Measurements from ENCODE around the gene BTF3. TPM values are rescaled to one million over a fixed set of nuclear protein-coding genes. Genes with fewer than 3 reads are reported as not detected.
"Not testable (repeated sequence)": the region's sequence is repeated elsewhere in the genome, so short reads cannot be mapped to it uniquely, and the experiment has no call there.

BTF3 gene
- total and polyA plus RNA-seq, 4 donors: 393 to 1,015 (median 568) TPM

DNA sequence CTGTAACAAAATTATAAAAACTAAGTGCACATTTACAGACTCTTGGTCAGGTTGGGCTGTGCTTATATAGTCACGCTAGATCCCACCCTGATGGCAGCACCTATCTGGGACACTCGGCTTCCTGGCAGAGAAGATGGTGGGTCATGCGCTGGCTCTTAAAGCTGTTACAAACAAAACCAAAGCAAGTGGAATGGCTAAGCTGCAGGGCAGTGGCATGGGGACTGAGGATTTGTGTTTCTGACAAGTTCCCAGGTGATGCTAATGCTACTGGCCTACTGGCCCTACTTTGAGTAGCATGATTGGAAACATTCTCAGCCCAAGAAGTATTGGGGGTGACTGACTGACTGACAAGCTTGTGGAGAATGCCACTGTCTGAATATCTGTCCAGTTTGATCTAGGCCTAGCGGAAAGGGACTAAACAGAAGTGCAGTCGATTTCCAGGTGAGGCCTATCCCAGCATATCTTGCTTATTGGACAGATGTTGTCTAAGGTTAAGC lies 8.3 kb downstream of the BTF3 start:
- Histone ChIP-seq H3K27ac (ENCODE audit: low read depth in 1 of 2, low read length in 2 of 2) (no peak overlapping the region), H3K27me3 (ENCODE audit: control insufficient read depth in 1 of 2, insufficient read depth in 2 of 2, low read length in 1 of 2) (no peaks in the 10 kb centered on the region), H3K4me1 (ENCODE audit: control insufficient read depth in 1 of 2, insufficient read depth in 2 of 2, low read length in 2 of 2) (no peaks in the 10 kb centered on the region), H3K9me3 (ENCODE audit: control insufficient read depth, low read length) (no peaks in the 10 kb centered on the region), H3K36me3 (ENCODE audit: control insufficient read depth in 1 of 2, insufficient read depth in 2 of 2, low read length in 1 of 2) (peaks cover 4 to 10% of the 10 kb centered on the region in 2 donors), H3K4me3 (ENCODE audit: low read length in 2 of 2) (no peak overlapping the region)
- 87% methylated on average over 5 of the region's 5 CpGs for WGBS, 2 donors
- intact Hi-C loops (cut with DNase I): no loop called here
- ATAC-seq (ENCODE audit: low FRiP score): no peak
- no peak for DNase-seq

DNA sequence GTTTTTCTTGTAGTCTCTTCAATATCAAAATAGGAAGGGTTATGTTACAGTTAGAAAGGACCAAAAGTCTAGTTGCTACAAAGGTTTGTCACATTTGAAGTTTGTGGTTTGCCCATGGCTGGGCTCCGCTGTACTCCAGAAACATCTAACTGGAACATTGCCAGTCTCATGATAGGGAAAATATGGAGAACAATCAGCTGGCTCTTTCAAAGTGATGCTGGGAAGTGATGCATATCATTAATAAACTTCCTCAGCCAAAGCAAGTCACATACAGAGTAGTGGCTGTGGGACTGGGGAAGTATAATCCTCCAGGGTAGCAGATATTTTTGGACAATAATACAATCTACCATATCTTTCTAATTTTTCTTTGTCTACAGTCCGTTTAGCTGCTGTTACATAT lies 8.8 kb downstream of the BTF3 start:
- Histone ChIP-seq H3K4me1 (ENCODE audit: control insufficient read depth in 1 of 2, insufficient read depth in 2 of 2, low read length in 2 of 2) (no peaks in the 10 kb centered on the region), H3K27ac (ENCODE audit: low read depth in 1 of 2, low read length in 2 of 2) (peak overlapping the region in 1 of 2 donors; percentile 82), H3K27me3 (ENCODE audit: control insufficient read depth in 1 of 2, insufficient read depth in 2 of 2, low read length in 1 of 2) (no peaks in the 10 kb centered on the region), H3K4me3 (ENCODE audit: low read length in 2 of 2) (no peak overlapping the region), H3K36me3 (ENCODE audit: control insufficient read depth in 1 of 2, insufficient read depth in 2 of 2, low read length in 1 of 2) (peaks cover 4 to 10% of the 10 kb centered on the region in 2 donors), H3K9me3 (ENCODE audit: control insufficient read depth, low read length) (no peaks in the 10 kb centered on the region)
- ATAC-seq (ENCODE audit: low FRiP score) (no peak), DNase-seq (no peak)
- intact Hi-C loops (cut with DNase I): no loop called here
- WGBS, 2 donors: 30 to 39% methylated on average over 2 of the region's 2 CpGs

DNA sequence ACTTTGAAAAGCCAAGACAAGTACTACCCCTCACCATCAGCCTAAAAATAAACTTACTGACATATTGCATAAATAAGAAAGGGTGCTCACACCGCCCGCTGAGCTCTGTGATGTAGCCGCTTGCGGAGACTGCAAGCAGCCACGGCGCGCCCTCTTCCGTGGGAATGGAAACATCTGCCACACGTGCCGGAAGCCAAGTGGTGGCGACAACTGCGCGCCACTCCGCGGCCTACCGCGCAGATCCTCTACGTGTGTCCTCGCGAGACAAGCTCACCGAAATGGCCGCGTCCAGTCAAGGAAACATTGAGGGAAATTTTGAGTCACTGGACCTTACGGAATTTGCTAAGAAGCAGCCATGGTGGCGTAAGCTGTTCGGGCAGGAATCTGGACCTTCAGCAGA lies 10.3 kb downstream of the BTF3 start:
- 33 to 57% methylated on average over 26 of the region's 26 CpGs for WGBS, 2 donors
- ATAC-seq (ENCODE audit: low FRiP score) (peak; percentile 81), DNase-seq (peak; percentile 62 to 84)
- H3K36me3 ChIP-seq (ENCODE audit: control insufficient read depth in 1 of 2, insufficient read depth in 2 of 2, low read length in 1 of 2); H3K9me3 ChIP-seq (ENCODE audit: control insufficient read depth, low read length); H3K4me3 ChIP-seq (ENCODE audit: low read length in 2 of 2); H3K27me3 ChIP-seq (ENCODE audit: control insufficient read depth in 1 of 2, insufficient read depth in 2 of 2, low read length in 1 of 2); intact Hi-C loops (cut with DNase I); H3K4me1 ChIP-seq (ENCODE audit: control insufficient read depth in 1 of 2, insufficient read depth in 2 of 2, low read length in 2 of 2): not testable (repeated sequence)
- peak overlapping the region in 1 of 2 donors; percentile 22 for H3K27ac ChIP-seq (ENCODE audit: low read depth in 1 of 2, low read length in 2 of 2)

DNA sequence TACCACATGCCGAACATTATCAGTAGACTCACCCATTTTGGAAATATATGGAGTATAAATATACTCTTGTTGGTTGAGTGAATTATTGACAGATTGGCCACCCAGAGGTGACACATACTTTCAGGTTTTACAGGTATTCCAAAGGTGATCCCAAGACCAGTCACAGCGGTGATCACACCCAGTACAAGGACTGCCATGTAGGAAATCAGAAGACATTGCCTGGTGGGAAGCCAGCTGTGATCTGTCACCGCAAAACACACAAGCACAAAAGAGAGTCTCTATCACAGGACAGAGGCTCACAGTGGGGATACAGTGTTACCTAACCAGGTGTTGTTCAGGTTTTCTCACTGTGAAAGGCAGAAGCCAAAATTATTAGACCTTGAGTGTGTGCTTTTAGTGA lies 15.8 kb downstream of the BTF3 start:
- no peaks in the 10 kb centered on the region for H3K9me3 ChIP-seq (ENCODE audit: control insufficient read depth, low read length)
- no peak overlapping the region for H3K4me3 ChIP-seq (ENCODE audit: low read length in 2 of 2)
- peaks cover 0 to 3% of the 10 kb centered on the region in 2 donors for H3K36me3 ChIP-seq (ENCODE audit: control insufficient read depth in 1 of 2, insufficient read depth in 2 of 2, low read length in 1 of 2)
- H3K4me1 ChIP-seq (ENCODE audit: control insufficient read depth in 1 of 2, insufficient read depth in 2 of 2, low read length in 2 of 2): no peaks in the 10 kb centered on the region
- no peaks in the 10 kb centered on the region for H3K27me3 ChIP-seq (ENCODE audit: control insufficient read depth in 1 of 2, insufficient read depth in 2 of 2, low read length in 1 of 2)
- no peak for ATAC-seq (ENCODE audit: low FRiP score)
- intact Hi-C loops (cut with DNase I): no loop called here
- 63 to 93% methylated on average over 3 of the region's 3 CpGs for whole genome bisulfite sequencing, 2 donors
- no peak for DNase-seq
- no peak overlapping the region for H3K27ac ChIP-seq (ENCODE audit: low read depth in 1 of 2, low read length in 2 of 2)

DNA sequence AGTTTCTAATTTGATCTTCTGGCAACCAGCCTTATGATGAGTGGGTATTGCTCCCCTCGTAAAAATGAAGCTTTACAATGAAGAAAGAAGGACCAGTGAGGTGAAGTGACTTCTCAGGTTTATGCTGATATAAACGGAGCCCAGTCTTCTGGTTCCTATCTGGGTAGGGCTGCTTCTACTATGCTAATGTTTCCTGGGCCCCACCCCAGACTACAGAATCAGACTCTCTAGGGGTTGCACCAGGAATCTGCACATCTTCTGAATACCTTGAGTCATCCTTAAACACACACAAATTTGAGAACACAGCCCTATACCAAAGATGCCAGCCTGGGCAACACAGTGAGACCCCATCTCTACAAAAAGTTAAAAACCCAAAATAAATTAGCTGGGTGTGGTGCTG lies 16.2 kb downstream of the BTF3 start:
- ATAC-seq (ENCODE audit: low FRiP score) (no peak), DNase-seq (no peak)
- WGBS, 2 donors: 77 to 79% methylated on average over 2 of the region's 2 CpGs
- intact Hi-C loops (cut with DNase I): no loop called here
- Histone ChIP-seq H3K4me3 (ENCODE audit: low read length in 2 of 2) (no peak overlapping the region), H3K36me3 (ENCODE audit: control insufficient read depth in 1 of 2, insufficient read depth in 2 of 2, low read length in 1 of 2) (peaks cover 0 to 3% of the 10 kb centered on the region in 2 donors), H3K4me1 (ENCODE audit: control insufficient read depth in 1 of 2, insufficient read depth in 2 of 2, low read length in 2 of 2) (no peaks in the 10 kb centered on the region), H3K27ac (ENCODE audit: low read depth in 1 of 2, low read length in 2 of 2) (no peak overlapping the region), H3K27me3 (ENCODE audit: control insufficient read depth in 1 of 2, insufficient read depth in 2 of 2, low read length in 1 of 2) (no peaks in the 10 kb centered on the region), H3K9me3 (ENCODE audit: control insufficient read depth, low read length) (no peaks in the 10 kb centered on the region)

DNA sequence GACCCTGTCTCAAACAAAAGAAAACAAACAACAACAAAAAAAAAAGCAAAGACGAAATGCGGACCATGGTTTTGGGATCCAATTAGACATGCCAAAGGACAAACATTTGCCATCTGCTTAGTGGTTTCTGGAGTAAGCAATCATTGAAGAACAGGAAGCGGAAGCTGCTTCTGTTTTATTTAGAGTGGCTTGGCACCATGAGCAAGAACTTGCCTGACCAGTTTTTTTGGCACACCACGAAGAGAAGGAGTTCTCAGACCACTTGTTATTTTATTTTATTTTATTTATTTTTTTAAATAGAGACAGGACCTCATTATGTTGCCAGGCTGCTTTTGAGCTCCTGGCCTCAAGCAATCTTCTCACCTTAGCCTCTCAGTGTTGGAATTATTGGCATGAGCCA lies 17.0 kb downstream of the BTF3 start:
- 59 to 63% methylated on average over 4 of the region's 4 CpGs for WGBS, 2 donors
- H3K9me3 ChIP-seq (ENCODE audit: control insufficient read depth, low read length): no peaks in the 10 kb centered on the region
- no peak overlapping the region for H3K27ac ChIP-seq (ENCODE audit: low read depth in 1 of 2, low read length in 2 of 2)
- ATAC-seq (ENCODE audit: low FRiP score) (no peak), DNase-seq (no peak)
- no peak overlapping the region for H3K4me3 ChIP-seq (ENCODE audit: low read length in 2 of 2)
- H3K36me3 ChIP-seq (ENCODE audit: control insufficient read depth in 1 of 2, insufficient read depth in 2 of 2, low read length in 1 of 2): peaks cover 0 to 3% of the 10 kb centered on the region in 2 donors
- intact Hi-C loops (cut with DNase I): no loop called here
- H3K4me1 ChIP-seq (ENCODE audit: control insufficient read depth in 1 of 2, insufficient read depth in 2 of 2, low read length in 2 of 2): no peaks in the 10 kb centered on the region
- no peaks in the 10 kb centered on the region for H3K27me3 ChIP-seq (ENCODE audit: control insufficient read depth in 1 of 2, insufficient read depth in 2 of 2, low read length in 1 of 2)

DNA sequence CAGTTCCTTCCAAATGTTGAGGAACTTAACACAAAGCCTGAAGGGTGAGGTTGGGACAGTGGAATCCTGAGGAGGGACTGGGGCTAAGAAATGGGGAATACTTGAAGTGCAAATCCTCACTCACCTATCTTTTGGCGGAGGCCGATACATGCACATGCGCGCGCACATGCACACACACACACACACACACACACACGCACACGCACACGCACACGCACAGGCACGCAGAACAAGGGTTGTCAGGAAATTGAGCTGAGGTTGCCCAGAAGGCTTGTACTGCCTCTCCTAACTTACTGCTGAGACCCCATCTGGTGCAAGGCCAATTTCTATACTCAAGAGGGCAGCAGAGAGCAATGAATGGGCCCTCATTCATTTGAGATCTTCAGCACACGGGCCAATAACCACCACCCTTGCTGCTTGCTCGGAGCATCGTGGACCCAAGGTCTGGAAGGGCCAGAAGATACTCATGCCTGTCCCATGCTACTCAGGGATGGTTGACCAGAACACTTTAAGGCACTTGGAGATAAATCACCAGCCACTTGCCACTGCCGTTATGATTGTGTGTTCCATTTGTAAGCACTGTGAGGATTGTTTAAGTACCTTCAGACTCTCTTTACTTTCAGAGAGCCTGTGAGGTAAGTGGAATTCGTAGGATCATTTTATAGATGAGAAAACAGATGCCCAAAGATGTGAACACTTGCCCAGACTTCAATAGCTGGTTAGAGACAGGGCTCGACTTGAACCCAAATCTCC lies 21.5 kb downstream of the BTF3 start:
- intact Hi-C loops (cut with DNase I): loop anchor here (2.0 kb wide), 1 partner anchor 17 kb away; no protein-coding TSS in a partner anchor
- DNase-seq (peak in 1 of 2 donors; percentile 55), ATAC-seq (ENCODE audit: low FRiP score) (peak; percentile 91)
- H3K4me1 ChIP-seq (ENCODE audit: control insufficient read depth in 1 of 2, insufficient read depth in 2 of 2, low read length in 2 of 2): peaks cover 2 to 4% of the 10 kb centered on the region in 2 donors
- H3K27me3 ChIP-seq (ENCODE audit: control insufficient read depth in 1 of 2, insufficient read depth in 2 of 2, low read length in 1 of 2): no peaks in the 10 kb centered on the region
- H3K9me3 ChIP-seq (ENCODE audit: control insufficient read depth, low read length): no peaks in the 10 kb centered on the region
- no peak overlapping the region for H3K4me3 ChIP-seq (ENCODE audit: low read length in 2 of 2)
- peaks cover 0 to 3% of the 10 kb centered on the region in 2 donors for H3K36me3 ChIP-seq (ENCODE audit: control insufficient read depth in 1 of 2, insufficient read depth in 2 of 2, low read length in 1 of 2)
- H3K27ac ChIP-seq (ENCODE audit: low read depth in 1 of 2, low read length in 2 of 2): no peak overlapping the region
- 12 to 13% methylated on average over 16 of the region's 16 CpGs for WGBS, 2 donors

DNA sequence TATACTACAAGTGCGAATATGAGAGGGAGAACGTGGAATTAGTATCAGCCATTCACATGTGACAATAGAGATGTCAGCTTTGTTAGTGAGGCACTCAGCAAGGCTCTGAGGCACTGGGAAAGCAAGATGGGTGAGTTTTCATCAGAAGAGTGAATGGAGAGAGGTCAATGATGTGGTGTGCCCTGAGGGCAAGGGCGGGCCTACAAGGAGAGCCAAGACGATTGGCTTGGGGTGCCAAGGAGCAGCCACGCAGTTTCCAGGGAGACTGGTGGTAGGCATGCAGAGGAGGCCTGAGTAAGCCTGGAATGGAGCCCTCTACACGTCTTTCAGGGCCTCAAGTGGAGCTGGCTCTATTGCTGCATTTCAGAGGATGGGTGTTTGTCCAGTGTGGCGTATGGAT lies 24.7 kb downstream of the BTF3 start:
- Histone ChIP-seq H3K36me3 (ENCODE audit: control insufficient read depth in 1 of 2, insufficient read depth in 2 of 2, low read length in 1 of 2) (no peaks in the 10 kb centered on the region), H3K27me3 (ENCODE audit: control insufficient read depth in 1 of 2, insufficient read depth in 2 of 2, low read length in 1 of 2) (no peaks in the 10 kb centered on the region), H3K4me1 (ENCODE audit: control insufficient read depth in 1 of 2, insufficient read depth in 2 of 2, low read length in 2 of 2) (peaks cover 4% of the 10 kb centered on the region in 2 donors), H3K27ac (ENCODE audit: low read depth in 1 of 2, low read length in 2 of 2) (no peak overlapping the region), H3K9me3 (ENCODE audit: control insufficient read depth, low read length) (no peaks in the 10 kb centered on the region), H3K4me3 (ENCODE audit: low read length in 2 of 2) (no peak overlapping the region)
- WGBS, 2 donors: 86 to 88% methylated on average over 7 of the region's 7 CpGs
- intact Hi-C loops (cut with DNase I): no loop called here
- no peak for ATAC-seq (ENCODE audit: low FRiP score)
- no peak for DNase-seq

DNA sequence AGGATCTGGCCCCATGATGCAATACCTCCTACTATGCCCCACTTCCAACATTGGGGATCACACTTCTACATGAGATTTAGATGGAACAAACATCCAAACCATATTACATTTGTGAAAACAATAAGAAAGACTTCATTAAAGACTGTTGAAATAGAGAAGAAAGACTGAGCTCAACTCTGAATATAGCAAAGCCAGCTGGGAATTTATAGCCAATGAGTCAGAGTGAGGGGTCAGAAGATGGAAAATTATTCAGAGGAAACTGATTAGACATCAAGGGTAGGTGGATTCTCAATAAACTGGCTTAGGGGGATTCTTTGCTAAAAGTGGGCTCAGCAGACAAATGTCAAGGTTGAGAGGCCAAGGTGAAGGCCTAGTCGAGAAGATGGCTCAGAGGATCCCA lies 25.6 kb downstream of the BTF3 start:
- H3K36me3 ChIP-seq (ENCODE audit: control insufficient read depth in 1 of 2, insufficient read depth in 2 of 2, low read length in 1 of 2): no peaks in the 10 kb centered on the region
- DNase-seq (no peak), ATAC-seq (ENCODE audit: low FRiP score) (no peak)
- intact Hi-C loops (cut with DNase I): no loop called here
- H3K4me3 ChIP-seq (ENCODE audit: low read length in 2 of 2): no peak overlapping the region
- H3K27ac ChIP-seq (ENCODE audit: low read depth in 1 of 2, low read length in 2 of 2): no peak overlapping the region
- WGBS, 2 donors: 93 to 100% methylated on average over 1 of the region's 1 CpG
- H3K27me3 ChIP-seq (ENCODE audit: control insufficient read depth in 1 of 2, insufficient read depth in 2 of 2, low read length in 1 of 2): no peaks in the 10 kb centered on the region
- H3K9me3 ChIP-seq (ENCODE audit: control insufficient read depth, low read length): no peaks in the 10 kb centered on the region
- H3K4me1 ChIP-seq (ENCODE audit: control insufficient read depth in 1 of 2, insufficient read depth in 2 of 2, low read length in 2 of 2): peaks cover 4% of the 10 kb centered on the region in 2 donors
